ENCODE data around the gene MAPKAPK3.

MAPKAPK3 gene

DNA sequence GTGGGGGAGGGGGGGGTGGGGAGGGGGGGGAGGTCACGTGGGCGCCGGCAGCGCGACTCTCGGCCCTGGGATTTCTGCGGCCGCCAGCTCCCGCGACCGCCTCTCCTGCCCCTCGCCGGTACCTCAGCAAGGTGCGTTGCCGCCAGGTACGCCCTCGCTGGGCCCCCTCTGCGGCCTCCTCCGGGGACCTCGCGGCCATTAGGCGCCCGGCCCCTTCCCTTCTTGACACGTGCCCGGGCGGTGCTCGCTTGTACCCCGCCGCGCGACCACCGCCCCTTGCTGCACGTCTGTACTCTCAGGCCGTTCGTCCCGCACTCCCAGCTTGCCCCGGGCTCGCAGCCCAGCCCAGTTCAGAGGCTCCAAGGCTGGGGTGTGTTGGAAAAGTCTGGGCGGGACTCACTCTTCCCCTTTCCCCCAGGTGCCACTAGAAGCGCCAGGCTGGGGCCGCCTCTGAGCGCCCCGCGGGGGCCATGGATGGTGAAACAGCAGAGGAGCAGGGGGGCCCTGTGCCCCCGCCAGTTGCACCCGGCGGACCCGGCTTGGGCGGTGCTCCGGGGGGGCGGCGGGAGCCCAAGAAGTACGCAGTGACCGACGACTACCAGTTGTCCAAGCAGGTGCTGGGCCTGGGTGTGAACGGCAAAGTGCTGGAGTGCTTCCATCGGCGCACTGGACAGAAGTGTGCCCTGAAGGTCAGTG, at the start of gene MAPKAPK3:
Gene MAPKAPK3 (plus strand): TSS at position 56 of the 696 bp plus-strand sequence. CDS start 415 bp downstream, at position 471.
- Histone ChIP-seq H3K27ac (peak within 1 kb of the TSS; percentile 84 to 99 (median 95)), H3K4me3 (peak within 1 kb of the TSS; percentile 68 to 92 (median 82))

DNA sequence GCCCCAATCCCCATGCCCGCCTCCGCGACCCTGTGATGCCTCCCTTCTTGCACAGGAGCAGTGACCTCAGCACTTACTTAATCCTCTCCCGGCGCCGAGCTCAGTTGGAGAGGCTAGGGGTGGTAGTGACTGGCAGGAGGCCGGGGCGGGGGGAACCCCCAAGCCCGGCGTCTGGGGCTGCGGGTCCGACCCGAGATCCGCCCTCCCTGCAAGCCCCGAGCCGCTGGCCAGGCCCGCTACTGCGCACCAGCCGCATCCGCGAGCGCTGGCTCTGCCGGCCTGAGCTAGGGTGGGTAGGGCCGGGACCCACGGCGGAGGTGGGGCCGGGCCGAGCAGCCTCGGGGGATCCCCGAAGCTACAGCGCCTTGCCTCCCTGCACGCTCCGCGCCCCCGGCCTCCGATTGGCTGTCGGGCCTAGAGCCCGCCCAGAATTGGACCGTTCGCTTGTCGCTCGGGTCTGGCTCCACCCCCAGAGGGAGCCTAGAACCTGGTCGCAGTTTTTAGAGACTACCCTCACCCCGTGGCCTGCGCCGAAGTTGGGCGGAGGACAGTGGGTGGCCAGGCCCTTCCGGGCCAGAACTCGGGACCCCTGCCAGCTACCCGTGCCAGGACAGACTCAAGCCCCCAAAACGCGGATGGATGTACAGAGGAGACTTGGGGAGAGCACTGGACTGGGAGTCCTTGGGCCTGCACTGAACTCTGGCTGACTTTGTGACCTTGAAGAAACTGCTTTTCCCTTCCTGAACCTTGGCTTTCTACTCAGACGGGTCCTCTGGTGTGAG, 49.4 kb upstream of the MAPKAPK3 start, which contains the start of gene C3orf18:
Gene C3orf18 (minus strand): TSS at position 362 of the 782 bp plus-strand sequence. CDS start 2,048 bp downstream, outside the sequence.
- Histone ChIP-seq H3K4me3 (peak within 1 kb of the TSS; percentile 40 to 85 (median 60)), H3K27ac (peak within 1 kb of the TSS in 17 of 21 experiments; percentile 22 to 91 (median 75))

DNA sequence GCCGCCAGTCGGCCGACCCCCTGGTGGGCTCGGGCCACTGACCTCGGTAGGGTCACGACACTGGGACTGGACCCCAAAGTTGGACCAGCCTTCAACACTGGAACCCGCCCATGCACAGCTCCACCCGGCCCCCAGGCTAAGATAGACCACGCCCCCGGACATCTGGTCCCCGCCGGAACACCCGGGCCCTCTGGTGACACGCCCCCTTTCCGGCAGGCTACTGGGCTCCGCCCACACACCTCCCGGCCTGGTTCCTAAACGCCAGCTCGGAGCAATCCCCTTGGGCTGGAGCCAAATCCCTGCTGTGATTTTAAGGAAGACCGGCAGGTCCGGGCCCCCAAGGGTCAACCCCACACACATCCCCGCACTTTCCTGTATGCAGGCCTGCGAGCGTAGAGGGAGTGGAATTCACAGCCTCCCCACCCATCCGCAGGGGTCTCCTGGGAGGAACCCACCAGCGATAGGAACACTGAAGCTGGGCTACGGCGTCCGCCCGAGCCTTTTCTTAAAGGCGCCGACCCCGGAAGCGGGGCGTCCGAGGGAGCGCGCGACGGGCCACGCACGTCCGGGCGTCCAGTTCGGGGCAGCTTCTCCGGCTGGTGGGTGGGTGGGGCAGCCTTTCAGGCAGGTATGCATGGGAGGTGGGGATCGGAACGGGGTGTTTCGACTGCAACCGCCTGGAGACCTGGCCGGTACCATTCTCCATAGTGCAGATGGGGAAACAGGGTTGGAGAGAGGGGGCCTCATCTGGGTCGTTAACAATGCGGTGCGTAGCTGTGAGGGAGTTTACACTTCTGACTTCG, 47.8 kb upstream of the MAPKAPK3 start, which contains the start of gene HEMK1:
Gene HEMK1 (plus strand): TSS at position 576 of the 803 bp plus-strand sequence. CDS start 1,583 bp downstream, outside the sequence.
- Histone ChIP-seq H3K4me3 (peak within 1 kb of the TSS; percentile 57 to 86 (median 69)), H3K27ac (peak within 1 kb of the TSS in 20 of 21 experiments; percentile 73 to 96 (median 86))

DNA sequence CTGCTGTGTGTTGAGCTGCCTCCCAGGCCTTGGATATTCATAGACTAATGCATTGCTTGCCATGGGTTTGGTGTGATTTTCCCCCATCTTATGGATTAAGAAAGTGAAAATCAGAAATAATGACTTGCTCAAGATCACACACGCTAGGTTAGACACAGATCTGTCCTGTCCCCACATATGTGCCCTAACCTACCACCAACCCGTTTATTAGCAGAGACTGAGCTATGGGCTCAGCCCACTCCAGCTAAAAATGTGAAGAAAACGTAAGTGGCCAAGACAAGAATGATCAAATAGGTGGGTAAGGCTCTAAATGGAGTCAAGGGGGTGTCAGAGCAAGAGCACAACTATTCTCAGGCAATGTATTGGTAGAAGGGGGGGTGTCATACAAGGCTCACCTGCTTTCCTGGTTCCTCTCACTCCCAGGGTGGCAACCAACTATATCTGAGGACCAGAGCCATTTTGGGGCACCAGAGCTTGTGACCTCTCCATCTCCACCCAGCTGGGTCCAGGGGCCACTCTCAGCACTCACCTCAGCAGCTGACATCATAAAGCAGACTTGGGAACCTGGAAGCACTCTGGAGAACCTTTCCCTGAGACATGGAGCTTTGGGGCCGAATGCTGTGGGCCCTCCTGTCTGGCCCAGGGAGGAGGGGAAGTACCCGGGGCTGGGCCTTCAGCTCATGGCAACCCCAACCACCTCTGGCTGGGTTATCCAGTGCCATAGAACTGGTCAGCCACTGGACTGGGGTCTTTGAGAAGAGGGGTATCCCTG, 46.3 kb upstream of the MAPKAPK3 start:
- no peak overlapping the region for H3K4me3 ChIP-seq
- H3K27ac ChIP-seq, result peak overlapping the region in 5 of 21 experiments; percentile 75 to 91 (median 89)

DNA sequence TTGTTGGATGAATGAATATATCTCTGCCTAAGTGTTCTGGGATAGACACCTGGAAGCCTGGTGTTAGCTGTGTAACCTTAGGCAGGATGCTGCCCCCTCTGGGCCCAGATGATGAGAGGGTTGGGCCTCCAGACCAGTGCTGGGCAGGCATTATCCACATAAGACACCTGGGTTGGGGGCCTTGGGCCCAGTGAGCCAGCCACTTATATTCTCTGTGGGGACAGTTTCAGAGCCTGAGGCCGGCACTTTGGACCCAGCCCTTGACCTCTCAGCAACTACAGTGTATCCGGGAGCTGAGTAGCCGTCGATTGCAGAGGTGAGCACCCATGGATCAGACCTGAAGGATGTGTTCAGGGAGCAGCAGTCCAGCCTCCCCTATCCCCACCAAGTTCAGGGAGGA, 45.5 kb upstream of the MAPKAPK3 start:
- Histone ChIP-seq H3K4me3 (no peak overlapping the region), H3K27ac (peak overlapping the region in 4 of 21 experiments; percentile 5 to 84 (median 63))

DNA sequence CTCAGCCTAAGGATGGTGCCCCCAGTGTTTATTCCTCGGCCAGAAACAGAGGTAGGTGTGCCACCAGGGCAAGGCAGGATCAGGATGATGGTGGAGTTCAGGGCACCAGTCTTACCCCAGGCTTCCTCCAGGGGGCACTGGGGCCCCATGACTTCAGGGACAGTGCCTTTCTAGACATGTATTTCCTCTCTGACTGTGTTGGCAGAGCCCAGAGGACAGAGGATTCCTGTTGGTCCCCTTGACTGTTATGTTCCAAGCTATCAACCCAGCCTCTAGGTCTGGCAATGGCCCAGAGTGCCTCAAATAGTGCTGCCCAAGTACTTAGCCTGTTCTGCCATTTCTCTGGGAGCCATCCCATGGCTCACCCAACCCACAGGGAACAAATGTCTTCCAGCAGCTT, 44.8 kb upstream of the MAPKAPK3 start:
- Histone ChIP-seq H3K27ac (peak overlapping the region in 14 of 21 experiments; percentile 9 to 84 (median 54)), H3K4me3 (no peak overlapping the region)

DNA sequence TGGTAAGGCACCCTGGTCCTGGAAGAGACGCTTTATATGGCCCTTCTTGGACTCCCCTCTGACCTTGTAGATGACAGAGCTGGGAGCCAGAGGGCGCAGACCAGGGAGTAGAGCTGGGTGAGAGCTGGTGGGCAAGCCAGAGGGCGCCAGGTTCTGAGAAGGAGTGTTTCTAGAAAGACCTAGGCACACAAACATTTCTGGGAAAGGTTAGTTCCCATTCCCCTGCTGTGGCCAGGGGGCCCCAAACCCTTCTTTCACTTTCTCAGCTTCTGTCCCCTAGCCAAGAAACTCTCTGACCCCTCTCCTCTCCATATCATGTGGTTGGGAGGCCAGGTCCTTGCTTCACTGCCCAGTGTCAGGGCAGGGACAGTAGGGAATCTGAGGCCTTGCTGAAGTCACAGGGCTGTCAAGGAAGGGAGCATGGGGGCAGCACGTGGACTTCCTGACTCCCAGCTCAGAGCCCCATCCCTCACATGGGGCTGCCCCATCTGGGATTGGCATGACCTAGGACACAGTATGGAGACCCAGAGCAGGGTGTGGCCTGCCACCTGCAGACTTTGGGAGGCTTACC, 44.1 kb upstream of the MAPKAPK3 start:
- Histone ChIP-seq H3K27ac (peak overlapping the region in 18 of 21 experiments; percentile 3 to 84 (median 48)), H3K4me3 (no peak overlapping the region)

DNA sequence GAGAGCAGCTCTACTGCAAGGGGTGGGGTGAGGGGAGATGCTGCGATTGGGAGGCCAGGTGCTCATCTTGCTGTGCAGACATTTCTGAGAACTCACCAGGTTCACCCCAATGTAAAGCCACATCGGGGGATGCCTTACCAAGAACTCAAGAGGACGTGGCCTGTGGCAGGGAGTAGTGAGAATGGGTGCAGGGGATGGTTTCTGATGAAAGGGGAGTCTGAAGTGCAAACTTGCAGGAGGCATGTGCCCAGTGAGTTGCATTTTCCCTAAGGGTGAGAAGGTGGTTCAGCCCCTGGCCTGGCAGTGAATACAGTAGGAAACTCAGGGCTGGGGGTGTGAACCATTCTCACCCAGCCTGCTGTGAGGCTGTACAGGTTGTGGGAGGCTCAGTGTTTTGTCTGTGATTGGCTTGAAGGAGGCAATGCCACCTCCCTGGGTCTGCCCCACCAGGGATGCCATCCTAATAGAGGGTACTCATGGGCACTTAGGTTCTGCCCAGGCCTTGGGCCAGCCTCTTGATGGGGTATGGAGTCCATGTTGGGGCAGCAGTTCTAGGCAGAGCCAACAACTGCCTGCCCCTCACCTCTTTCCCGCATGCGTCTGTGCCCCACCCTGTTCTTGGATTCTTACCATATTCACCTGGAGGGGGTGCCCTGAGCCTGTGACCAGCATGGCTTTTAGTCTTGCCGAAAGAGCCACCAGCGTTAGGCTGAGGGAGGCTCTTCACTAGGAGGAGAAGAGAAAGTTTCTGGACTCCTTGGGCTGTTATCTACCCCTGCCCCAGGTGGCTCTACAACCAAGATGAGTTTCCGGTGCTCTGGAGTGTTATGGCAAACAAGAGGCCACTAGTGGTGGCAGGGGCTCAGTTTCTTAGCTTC, 43.1 kb upstream of the MAPKAPK3 start:
- H3K27ac ChIP-seq, result peak overlapping the region in 16 of 21 experiments; percentile 12 to 84 (median 50)
- no peak overlapping the region for H3K4me3 ChIP-seq

DNA sequence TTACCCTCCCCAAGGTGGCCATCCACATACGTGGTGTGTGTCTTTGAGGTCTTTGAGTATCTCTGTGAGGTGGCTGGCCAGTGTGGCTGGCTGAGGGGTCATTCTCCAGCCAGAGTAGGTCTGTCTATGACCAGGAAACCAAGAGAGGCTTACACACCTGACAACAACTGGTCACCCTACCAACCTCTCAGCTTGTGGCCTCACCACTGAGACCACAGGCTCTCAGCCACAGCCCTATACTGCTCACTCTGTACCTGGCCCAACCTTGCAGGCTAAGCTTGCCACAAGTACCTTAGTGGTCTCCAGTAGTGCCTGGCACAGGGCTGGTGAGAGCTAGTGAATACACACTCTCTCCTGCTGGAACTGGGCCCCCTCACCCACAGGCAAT, 42.5 kb upstream of the MAPKAPK3 start:
- peak overlapping the region in 16 of 21 experiments; percentile 6 to 84 (median 39) for H3K27ac ChIP-seq
- H3K4me3 ChIP-seq, result no peak overlapping the region

DNA sequence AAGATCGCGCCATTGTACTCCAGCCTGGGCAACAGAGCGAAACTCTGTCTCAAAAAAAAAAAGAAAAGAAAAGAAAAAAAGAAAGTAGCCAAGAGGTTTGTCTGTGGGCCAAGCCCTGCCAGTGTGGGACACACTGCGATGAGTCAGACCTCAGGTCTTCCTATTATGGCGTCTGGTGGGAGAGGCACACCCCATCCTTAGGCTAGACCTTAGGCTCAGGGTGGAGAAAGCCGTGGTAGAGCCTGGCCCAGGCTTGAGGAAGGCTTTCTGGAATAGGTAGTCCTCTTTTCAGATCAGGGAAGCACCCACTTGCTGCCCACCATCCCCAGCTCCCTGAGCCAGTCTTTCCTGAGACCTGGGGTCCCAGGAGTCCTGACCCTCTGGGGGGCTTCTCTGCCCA, 41.6 kb upstream of the MAPKAPK3 start:
- Histone ChIP-seq H3K27ac (peak overlapping the region in 11 of 21 experiments; percentile 6 to 84 (median 49)), H3K4me3 (no peak overlapping the region)

DNA sequence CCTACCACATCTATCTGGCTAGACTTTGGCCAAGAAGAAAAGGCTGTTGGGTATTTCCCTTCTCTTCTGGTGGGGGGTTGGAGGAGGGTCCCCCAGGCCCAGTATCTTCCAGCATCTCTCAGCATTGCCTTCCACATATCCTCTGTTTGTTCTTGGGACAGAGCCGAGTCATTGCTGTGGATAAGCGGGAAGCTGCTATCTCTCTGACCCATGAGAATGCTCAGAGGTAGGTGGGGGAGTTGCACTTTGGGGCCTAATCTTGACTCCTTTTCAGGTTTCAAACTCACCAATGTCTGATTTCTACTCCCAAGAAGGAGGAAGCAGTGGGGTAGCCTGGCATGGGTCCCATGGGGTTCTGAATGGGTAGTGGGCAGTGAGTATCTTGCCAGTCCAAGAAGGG, 39.6 kb upstream of the MAPKAPK3 start:
- Histone ChIP-seq H3K27ac (peak overlapping the region in 2 of 21 experiments; percentile 1 to 10), H3K4me3 (no peak overlapping the region)

DNA sequence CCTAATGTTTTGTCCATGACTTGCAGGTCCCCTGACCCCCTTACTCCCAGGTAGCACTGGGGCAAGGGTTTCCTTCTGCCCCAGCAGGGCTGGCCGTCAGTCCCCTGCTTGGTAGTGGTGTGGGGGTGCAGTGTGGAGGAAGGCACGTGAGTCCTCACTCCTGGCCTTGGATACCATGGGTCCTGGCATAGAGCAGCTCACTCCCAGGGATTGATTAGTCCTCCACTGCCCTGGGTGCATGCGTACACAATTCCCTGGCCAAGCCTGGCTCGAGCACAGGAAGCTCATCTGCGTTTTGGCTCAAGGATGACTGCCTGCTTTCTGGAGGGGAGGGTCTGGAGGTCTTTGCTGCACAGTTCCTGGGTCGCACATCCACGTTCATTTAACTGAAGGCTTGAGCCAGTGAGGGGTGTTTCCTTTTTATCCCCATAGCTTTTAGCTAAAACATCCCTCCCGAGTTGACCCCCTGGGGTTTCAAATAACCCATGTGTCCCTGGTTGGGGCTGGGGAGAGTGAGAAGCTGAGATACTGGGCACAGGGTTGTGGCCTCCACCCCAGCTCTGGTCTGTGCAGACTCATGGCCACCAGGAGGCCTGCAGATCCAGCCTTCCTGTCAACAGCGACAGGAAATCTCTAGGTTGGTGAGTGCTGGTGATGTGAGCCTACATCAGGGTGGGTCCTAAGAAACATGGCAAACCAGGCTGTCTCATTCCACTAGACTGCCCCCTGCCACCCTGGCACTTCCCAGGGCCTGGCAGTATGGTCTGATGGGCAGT, 36.1 kb upstream of the MAPKAPK3 start:
- Histone ChIP-seq H3K4me3 (no peak overlapping the region), H3K27ac (peak overlapping the region in 1 of 21 experiments; percentile 19)

DNA sequence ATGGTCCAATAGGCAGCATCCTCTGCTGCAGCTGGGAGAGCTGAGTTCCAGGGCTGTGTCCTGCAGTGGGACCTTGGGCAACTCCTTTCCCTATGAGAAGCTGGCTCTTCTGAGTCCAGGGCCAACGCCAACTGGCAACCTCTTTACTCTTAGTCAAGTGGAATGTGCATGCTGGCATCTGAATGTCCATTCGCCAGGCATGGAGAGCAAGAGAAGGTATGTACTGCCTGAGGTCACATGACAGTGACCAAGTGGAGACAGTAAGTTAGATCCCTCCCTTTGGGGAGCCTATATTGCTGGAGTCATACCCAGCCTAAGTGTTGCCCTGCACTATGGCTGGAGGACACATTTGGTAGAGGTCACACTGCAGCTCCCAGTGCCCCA, 35.5 kb upstream of the MAPKAPK3 start:
- H3K4me3 ChIP-seq, result no peak overlapping the region
- no peak overlapping the region for H3K27ac ChIP-seq

DNA sequence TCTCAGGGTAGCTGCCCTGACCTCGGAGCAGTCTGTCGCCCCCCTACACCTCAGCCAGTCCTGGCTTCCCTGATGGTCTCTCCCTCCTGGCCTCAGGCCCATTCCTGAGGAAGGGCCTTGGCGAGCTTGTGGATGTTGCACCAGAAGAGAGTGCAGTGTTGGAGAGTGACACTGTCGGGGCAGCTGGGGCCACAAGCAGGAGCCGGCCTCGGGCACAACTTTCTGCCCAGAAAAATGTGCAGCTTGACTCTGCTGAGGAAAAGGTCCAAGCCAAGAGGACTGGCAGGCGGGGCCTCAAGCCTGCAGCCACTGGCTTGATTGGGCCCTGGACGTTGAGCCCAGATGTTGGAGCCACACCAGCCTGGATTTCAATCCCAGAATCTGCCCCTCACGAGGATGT, 34.9 kb upstream of the MAPKAPK3 start:
- H3K4me3 ChIP-seq, result no peak overlapping the region
- peak overlapping the region in 1 of 21 experiments; percentile 17 for H3K27ac ChIP-seq

DNA sequence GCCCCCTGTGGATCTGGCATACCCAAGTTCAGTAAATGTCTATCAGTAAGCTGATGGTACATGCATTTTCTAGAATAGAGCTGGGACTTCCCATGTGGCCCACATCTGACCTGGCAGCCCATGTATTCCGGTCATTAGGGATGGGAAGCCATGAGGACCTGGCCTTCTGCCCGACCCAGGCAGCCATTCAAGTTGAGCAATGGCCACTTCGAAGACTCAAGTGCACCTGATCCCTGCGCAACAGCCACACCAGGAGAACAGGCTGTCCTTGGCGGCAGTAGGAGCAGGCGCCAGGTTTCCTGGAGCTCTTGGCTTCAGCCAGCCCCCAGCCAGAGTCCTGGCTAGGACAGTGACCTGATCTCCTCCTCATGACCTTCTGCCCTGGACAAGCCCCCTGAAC, 33.1 kb upstream of the MAPKAPK3 start:
- Histone ChIP-seq H3K4me3 (no peak overlapping the region), H3K27ac (peak overlapping the region in 2 of 21 experiments; percentile 8 to 24)

DNA sequence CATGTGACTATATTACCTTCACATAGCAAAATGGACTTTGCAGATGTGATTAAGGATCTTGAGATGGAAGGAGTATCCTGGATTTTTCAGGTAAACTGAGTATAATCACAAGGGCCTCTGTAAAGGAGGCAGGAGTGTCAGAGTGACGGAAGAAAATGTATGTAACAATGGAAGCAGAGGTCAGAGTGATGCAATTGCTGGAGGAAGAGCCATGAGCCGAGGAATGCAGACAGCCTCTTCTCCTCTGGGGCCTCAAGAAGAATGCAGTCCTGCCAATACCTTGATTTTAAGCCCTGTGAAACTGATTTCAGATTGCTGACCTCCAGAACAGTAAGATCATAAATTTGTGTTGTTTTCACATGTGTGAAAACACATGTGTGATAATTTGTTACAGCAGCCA, 32.6 kb upstream of the MAPKAPK3 start:
- peak overlapping the region in 2 of 21 experiments; percentile 8 to 24 for H3K27ac ChIP-seq

More for the DNA sequence above, 32.6 kb upstream of the MAPKAPK3 start:
- no peak overlapping the region for H3K4me3 ChIP-seq

Measured in skin epidermis (tissue), 12 donors.